Measurements from ENCODE around the gene RAB11FIP3.
"Not testable (repeated sequence)": the region's sequence is repeated elsewhere in the genome, so short reads cannot be mapped to it uniquely, and the experiment has no call there.

Gene RAB11FIP3

GRCh38 chr16:467249-467871 is 41.9 kb downstream of the RAB11FIP3 start:
- DNase-seq (ENCODE audit: low spot score): not testable (repeated sequence)

GRCh38 chr16:468068-468821 is 42.8 kb downstream of the RAB11FIP3 start:
- DNase-seq (ENCODE audit: low spot score): no peak

- DNase-seq (ENCODE audit: low spot score): not testable (repeated sequence)
Measured at GRCh38 chr16:469459-469858, 44.0 kb downstream of the RAB11FIP3 start.

GRCh38 chr16:470418-470817 is 45.0 kb downstream of the RAB11FIP3 start:
- no peak for DNase-seq (ENCODE audit: low spot score)

- DNase-seq (ENCODE audit: low spot score): no peak
Measured at GRCh38 chr16:471353-472198, 46.1 kb downstream of the RAB11FIP3 start.

- no peak for DNase-seq (ENCODE audit: low spot score)
Measured at GRCh38 chr16:472199-472504, 46.7 kb downstream of the RAB11FIP3 start.

GRCh38 chr16:473046-474043 is 47.9 kb downstream of the RAB11FIP3 start:
- DNase-seq (ENCODE audit: low spot score): no peak

GRCh38 chr16:474420-475122 is 49.1 kb downstream of the RAB11FIP3 start:
- no peak for DNase-seq (ENCODE audit: low spot score)

GRCh38 chr16:476039-476438 is 50.6 kb downstream of the RAB11FIP3 start:
- no peak for DNase-seq (ENCODE audit: low spot score)

GRCh38 chr16:477301-478157 is 52.1 kb downstream of the RAB11FIP3 start:
- DNase-seq (ENCODE audit: low spot score): no peak

GRCh38 chr16:478287-478686 is 52.8 kb downstream of the RAB11FIP3 start:
- not testable (repeated sequence) for DNase-seq (ENCODE audit: low spot score)

- no peak for DNase-seq (ENCODE audit: low spot score)
Measured at GRCh38 chr16:482468-483185, 57.2 kb downstream of the RAB11FIP3 start.

GRCh38 chr16:483341-484075 is 58.1 kb downstream of the RAB11FIP3 start:
- no peak for DNase-seq (ENCODE audit: low spot score)

- no peak for DNase-seq (ENCODE audit: low spot score)
Measured at GRCh38 chr16:489606-490005, 64.2 kb downstream of the RAB11FIP3 start.

GRCh38 chr16:490768-491167 is 65.3 kb downstream of the RAB11FIP3 start:
- DNase-seq (ENCODE audit: low spot score): no peak

GRCh38 chr16:491220-491919 is 65.9 kb downstream of the RAB11FIP3 start:
- no peak for DNase-seq (ENCODE audit: low spot score)

GRCh38 chr16:492211-492875 is 66.9 kb downstream of the RAB11FIP3 start:
- DNase-seq (ENCODE audit: low spot score): no peak
